Adipose tissue (tissue), 3 donors: ENCODE results near the gene HSD17B14. TPM values are rescaled to one million over a fixed set of nuclear protein-coding genes. Genes with fewer than 3 reads are reported as not detected.
"Not testable (repeated sequence)": the region's sequence is repeated elsewhere in the genome, so short reads cannot be mapped to it uniquely, and the experiment has no call there.

Experiments
- H3K27ac ChIP-seq: one replicate; pipeline ENCODE4 v1.5.1; 2013; ENCODE audit warnings: low read depth, low read length
- WGBS, 3 donors: extraction: QIAGEN DNeasy Blood & Tissue Kit; methylation state at CpG; one replicate each; pipeline ENCODE4 v1.1.7; 2013; 5-methylcytosine and 5-hydroxymethylcytosine counted together
- polyA plus RNA-seq, 3 donors: library from polyadenylated mRNA; stranded (reverse); fragments of 200-250 nt; gene quantifications; one replicate each; pipeline ENCODE4 v1.2.3, GENCODE V29; 2013
- donor health status: healthy with polysubstance abuse.
- donor health status: Bipolar disorder and iron deficiency.
- donor health status: healthy.

Gene HSD17B14
- polyA plus RNA-seq, 3 donors = 1.9 to 10.7 (median 4.6) TPM

GRCh38 chr19:48868114-48868886 is 32.0 kb upstream of the HSD17B14 start, which contains the start of gene PLEKHA4:
TSS of gene PLEKHA4 (minus strand) at chr19:48868617. CDS start at chr19:48867620, 997 bp downstream.
- 24 to 46% (median 43%) methylated on average over 11 of the region's 11 CpGs for WGBS, 3 donors
- peak within 1 kb of the TSS; percentile 25 for H3K27ac ChIP-seq

GRCh38 chr19:48867746-48868113 is 31.4 kb upstream of the HSD17B14 start:
- 45 to 55% (median 47%) methylated on average over 7 of the region's 7 CpGs for WGBS, 3 donors
- no peak overlapping the region for H3K27ac ChIP-seq

GRCh38 chr19:48867123-48867745 is 30.9 kb upstream of the HSD17B14 start:
- WGBS, 3 donors = 49 to 61% (median 54%) methylated on average over 13 to 14 of the region's 14 CpGs
- H3K27ac ChIP-seq = no peak overlapping the region

- H3K27ac ChIP-seq = no peak overlapping the region
- 57 to 66% (median 63%) methylated on average over 6 of the region's 6 CpGs for WGBS, 3 donors
Observed at GRCh38 chr19:48866692-48867091, 30.4 kb upstream of the HSD17B14 start.

GRCh38 chr19:48862827-48863226 is 26.5 kb upstream of the HSD17B14 start:
- no peak overlapping the region for H3K27ac ChIP-seq
- WGBS, 3 donors = 72 to 80% (median 76%) methylated on average over 7 of the region's 7 CpGs

- WGBS, 3 donors = 87 to 91% (median 90%) methylated on average over 18 of the region's 18 CpGs
- no peak overlapping the region for H3K27ac ChIP-seq
Observed at GRCh38 chr19:48861313-48861712, 25.0 kb upstream of the HSD17B14 start.

GRCh38 chr19:48859711-48860572 is 23.7 kb upstream of the HSD17B14 start:
- no peak overlapping the region for H3K27ac ChIP-seq
- WGBS, 3 donors = 57 to 82% (median 80%) methylated on average over 29 to 30 of the region's 30 CpGs

GRCh38 chr19:48858984-48859710 is 22.9 kb upstream of the HSD17B14 start:
- no peak overlapping the region for H3K27ac ChIP-seq
- WGBS, 3 donors = 25 to 48% (median 41%) methylated on average over 31 to 34 of the region's 34 CpGs

GRCh38 chr19:48856921-48857320 is 20.6 kb upstream of the HSD17B14 start:
- no peak overlapping the region for H3K27ac ChIP-seq
- WGBS, 3 donors = 96 to 98% (median 97%) methylated on average over 6 of the region's 6 CpGs

- no peak overlapping the region for H3K27ac ChIP-seq
- 83 to 87% (median 83%) methylated on average over 7 of the region's 7 CpGs for WGBS, 3 donors
Observed at GRCh38 chr19:48854103-48854502, 17.8 kb upstream of the HSD17B14 start.

GRCh38 chr19:48853483-48853882 is 17.2 kb upstream of the HSD17B14 start:
- 84 to 92% (median 91%) methylated on average over 8 of the region's 8 CpGs for WGBS, 3 donors

GRCh38 chr19:48852292-48852691 is 16.0 kb upstream of the HSD17B14 start:
- no peak overlapping the region for H3K27ac ChIP-seq
- 87 to 92% (median 88%) methylated on average over 4 of the region's 4 CpGs for WGBS, 3 donors

More at GRCh38 chr19:48853483-48853882, 17.2 kb upstream of the HSD17B14 start:
- H3K27ac ChIP-seq = no peak overlapping the region

GRCh38 chr19:48846659-48847058 is 10.4 kb upstream of the HSD17B14 start:
- WGBS, 3 donors = 86 to 93% (median 91%) methylated on average over 3 of the region's 3 CpGs
- H3K27ac ChIP-seq = not testable (repeated sequence)

GRCh38 chr19:48845384-48845783 is 9.1 kb upstream of the HSD17B14 start:
- H3K27ac ChIP-seq = no peak overlapping the region
- 92 to 95% (median 95%) methylated on average over 15 of the region's 15 CpGs for WGBS, 3 donors

- no peak overlapping the region for H3K27ac ChIP-seq
- WGBS, 3 donors = 79 to 89% (median 88%) methylated on average over 2 of the region's 2 CpGs
Observed at GRCh38 chr19:48844472-48844871, 8.2 kb upstream of the HSD17B14 start.

GRCh38 chr19:48842789-48843162 is 6.5 kb upstream of the HSD17B14 start:
- no peak overlapping the region for H3K27ac ChIP-seq
- WGBS, 3 donors = 38 to 48% (median 42%) methylated on average over 2 of the region's 2 CpGs

GRCh38 chr19:48841571-48841970 is 5.3 kb upstream of the HSD17B14 start:
- no peak overlapping the region for H3K27ac ChIP-seq
- WGBS, 3 donors = 92 to 95% (median 94%) methylated on average over 6 of the region's 6 CpGs

GRCh38 chr19:48841047-48841446 is 4.8 kb upstream of the HSD17B14 start:
- 89 to 91% (median 91%) methylated on average over 16 of the region's 16 CpGs for WGBS, 3 donors
- no peak overlapping the region for H3K27ac ChIP-seq
